ENCODE data around the gene HINT3.

DNA sequence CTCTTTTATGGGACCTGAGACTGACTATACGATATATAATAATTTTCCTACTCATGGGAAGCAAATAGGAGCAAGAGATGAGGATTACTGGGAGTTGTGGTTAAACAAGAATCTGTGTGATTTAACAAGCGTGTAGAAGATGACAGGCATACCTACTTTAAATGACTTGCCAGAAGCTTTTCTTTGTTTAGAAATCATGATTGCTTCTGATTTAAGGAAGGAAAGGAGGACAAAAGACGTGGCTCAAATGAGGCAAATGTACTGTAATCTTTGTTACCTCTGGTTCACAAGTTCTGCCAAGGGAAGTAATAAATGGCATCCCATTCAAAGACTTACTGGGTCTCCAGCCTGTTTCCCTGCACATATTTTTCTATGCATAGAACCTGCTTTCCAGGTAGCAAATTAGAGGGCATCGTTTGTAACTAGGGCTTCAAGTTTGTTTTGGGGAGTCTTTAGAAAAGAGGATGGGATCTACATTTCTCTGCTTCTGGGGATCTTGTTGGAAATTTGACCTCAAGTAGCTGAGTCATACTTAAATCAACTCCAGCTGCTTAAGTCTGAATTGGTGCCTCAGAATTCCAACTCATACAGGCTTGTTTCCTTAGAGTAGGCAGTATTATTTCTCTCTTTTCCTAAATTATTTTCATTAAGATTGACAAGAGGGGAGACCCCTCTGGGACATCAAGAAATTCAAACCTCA lies 26.8 kb downstream of the HINT3 start:
- TF ChIP-seq SP1 (IDR thresholded peaks at IDR 0.05; ENCODE audit: low read depth) = no peak
- TF ChIP-seq, protein P1, sequence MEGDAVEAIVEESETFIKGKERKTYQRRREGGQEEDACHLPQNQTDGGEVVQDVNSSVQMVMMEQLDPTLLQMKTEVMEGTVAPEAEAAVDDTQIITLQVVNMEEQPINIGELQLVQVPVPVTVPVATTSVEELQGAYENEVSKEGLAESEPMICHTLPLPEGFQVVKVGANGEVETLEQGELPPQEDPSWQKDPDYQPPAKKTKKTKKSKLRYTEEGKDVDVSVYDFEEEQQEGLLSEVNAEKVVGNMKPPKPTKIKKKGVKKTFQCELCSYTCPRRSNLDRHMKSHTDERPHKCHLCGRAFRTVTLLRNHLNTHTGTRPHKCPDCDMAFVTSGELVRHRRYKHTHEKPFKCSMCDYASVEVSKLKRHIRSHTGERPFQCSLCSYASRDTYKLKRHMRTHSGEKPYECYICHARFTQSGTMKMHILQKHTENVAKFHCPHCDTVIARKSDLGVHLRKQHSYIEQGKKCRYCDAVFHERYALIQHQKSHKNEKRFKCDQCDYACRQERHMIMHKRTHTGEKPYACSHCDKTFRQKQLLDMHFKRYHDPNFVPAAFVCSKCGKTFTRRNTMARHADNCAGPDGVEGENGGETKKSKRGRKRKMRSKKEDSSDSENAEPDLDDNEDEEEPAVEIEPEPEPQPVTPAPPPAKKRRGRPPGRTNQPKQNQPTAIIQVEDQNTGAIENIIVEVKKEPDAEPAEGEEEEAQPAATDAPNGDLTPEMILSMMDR (IDR thresholded peaks at IDR 0.05 in 2 of 3, conservative IDR thresholded peaks at IDR 0.05 in 1 of 3; ENCODE audit: borderline replicate concordance in 1 of 3, insufficient read depth in 1 of 3, low read depth in 2 of 3, low read length in 2 of 3) = no peak
- TF ChIP-seq EZH2phosphoT487 (IDR thresholded peaks at IDR 0.05; ENCODE audit: borderline replicate concordance) = no peak
- TF ChIP-seq SIN3A (IDR thresholded peaks at IDR 0.05; ENCODE audit: low read depth) = no peak
- no peak for TF ChIP-seq ZNF274 (IDR thresholded peaks at IDR 0.05; ENCODE audit: low read depth, low read length)
- TF ChIP-seq POLR2AphosphoS5 (IDR thresholded peaks at IDR 0.05; ENCODE audit: low read depth, low read length) = no peak
- TF ChIP-seq FOSL1 (IDR thresholded peaks at IDR 0.05; ENCODE audit: low read depth) = no peak
